GM21381 (cell line): Measurements from ENCODE around the gene BABAM2.

Experiments used
- ATAC-seq: cut with Tn5 transposase; IDR thresholded peaks from one replicate; pipeline ENCODE4 v1.9.1; 2021; ENCODE audit warnings: mild to moderate bottlenecking, moderate library complexity; ENCODE audit not compliant: unreplicated experiment

BABAM2 gene

GRCh38 chr2:28381225-28382180 lies 491.0 kb downstream of the BABAM2 start:
- no peak for ATAC-seq

GRCh38 chr2:28382755-28383154 lies 492.2 kb downstream of the BABAM2 start:
- ATAC-seq: no peak

GRCh38 chr2:28387082-28387960 lies 496.8 kb downstream of the BABAM2 start:
- ATAC-seq: no peak
